CD4-positive, alpha-beta T cell treated with Interleukin-15 for 4 hours (primary cell): Measurements from ENCODE around the gene TMEM123.

Source experiments
- DNase-seq: peaks from one replicate; pipeline ENCODE4 v3.0.0-alpha.2; 2020; ENCODE audit warnings: low spot score

Gene TMEM123

GRCh38 chr11:102452461-102453301 lies at the start of gene TMEM123:
Gene TMEM123, minus strand, starts transcription at chr11:102452765. Its CDS starts 142 bp downstream, at chr11:102452623.
- DNase-seq, result peak; percentile 88

GRCh38 chr11:102500829-102501228 lies 48.3 kb upstream of the TMEM123 start:
- DNase-seq, result no peak

- no peak for DNase-seq
Observed at GRCh38 chr11:102499931-102500330, 47.4 kb upstream of the TMEM123 start.

- DNase-seq, result no peak
Observed at GRCh38 chr11:102499151-102499550, 46.6 kb upstream of the TMEM123 start.

- DNase-seq, result no peak
Observed at GRCh38 chr11:102497061-102497460, 44.5 kb upstream of the TMEM123 start.

- peak; percentile 77 for DNase-seq
Observed at GRCh38 chr11:102495161-102496042, 42.8 kb upstream of the TMEM123 start.

- DNase-seq, result no peak
Observed at GRCh38 chr11:102494216-102494615, 41.7 kb upstream of the TMEM123 start.

- DNase-seq, result no peak
Observed at GRCh38 chr11:102493524-102493923, 41.0 kb upstream of the TMEM123 start.

- no peak for DNase-seq
Observed at GRCh38 chr11:102491969-102492368, 39.4 kb upstream of the TMEM123 start.

- no peak for DNase-seq
Observed at GRCh38 chr11:102489186-102490145, 36.9 kb upstream of the TMEM123 start.

GRCh38 chr11:102488208-102488607 lies 35.6 kb upstream of the TMEM123 start:
- no peak for DNase-seq

GRCh38 chr11:102487214-102487613 lies 34.6 kb upstream of the TMEM123 start:
- DNase-seq, result no peak

GRCh38 chr11:102486584-102486983 lies 34.0 kb upstream of the TMEM123 start:
- DNase-seq, result no peak

GRCh38 chr11:102485095-102485722 lies 32.6 kb upstream of the TMEM123 start:
- DNase-seq, result no peak

- DNase-seq, result no peak
Observed at GRCh38 chr11:102482433-102482832, 29.9 kb upstream of the TMEM123 start.

- DNase-seq, result no peak
Observed at GRCh38 chr11:102479733-102480132, 27.2 kb upstream of the TMEM123 start.

GRCh38 chr11:102478673-102479299 lies 26.2 kb upstream of the TMEM123 start:
- DNase-seq, result no peak

GRCh38 chr11:102476812-102477211 lies 24.2 kb upstream of the TMEM123 start:
- DNase-seq, result peak; percentile 35

- no peak for DNase-seq
Observed at GRCh38 chr11:102476069-102476468, 23.5 kb upstream of the TMEM123 start.

- DNase-seq, result no peak
Observed at GRCh38 chr11:102473543-102473942, 21.0 kb upstream of the TMEM123 start.

- no peak for DNase-seq
Observed at GRCh38 chr11:102472127-102472526, 19.6 kb upstream of the TMEM123 start.
